Fibroblast of lung (primary cell): ENCODE results near the gene WDTC1. TPM values are rescaled to one million over a fixed set of nuclear protein-coding genes. Genes with fewer than 3 reads are reported as not detected.

Experiments
- DNase-seq, 2 donors: peaks; one replicate each; pipeline versions ENCODE4 v3.0.0 to v3.0.0-alpha.2; 2010; ENCODE audit warnings: low read depth in 2 of 2
- H2AFZ ChIP-seq: 2 replicates; pipeline ENCODE4 v1.5.1; 2012; ENCODE audit warnings: low read length, control low read depth, inconsistent platforms
- H3K27ac ChIP-seq: 2 replicates; pipeline ENCODE4 v1.5.1; 2011; ENCODE audit warnings: low read length, control low read depth; ENCODE audit not compliant: insufficient read depth
- H3K27me3 ChIP-seq: 2 replicates; pipeline ENCODE4 v1.5.1; 2011; ENCODE audit warnings: mild to moderate bottlenecking, low read length; ENCODE audit not compliant: control insufficient read depth, insufficient read depth
- H3K36me3 ChIP-seq: 2 replicates; pipeline ENCODE4 v1.5.1; 2011; ENCODE audit warnings: low read length; ENCODE audit not compliant: control insufficient read depth, insufficient read depth
- H3K4me1 ChIP-seq: 2 replicates; pipeline ENCODE4 v1.5.1; 2011; ENCODE audit warnings: low read length; ENCODE audit not compliant: control insufficient read depth, insufficient read depth; ENCODE audit errors: extremely low read depth
- H3K4me2 ChIP-seq: 2 replicates; pipeline ENCODE4 v1.5.1; 2011; ENCODE audit warnings: low read length, control low read depth; ENCODE audit not compliant: insufficient read depth; ENCODE audit errors: extremely low read depth
- H3K4me3 ChIP-seq, 4 experiments: fragments of 200-600 bp in 1 of 4; sonication (generic) in 1 of 4; replicated peaks in 1 of 4; 2 replicates each; pipeline ENCODE4 v1.5.1; 2011 to 2016; ENCODE audit warnings: low read length in 4 of 4, low read depth in 3 of 4, mild to moderate bottlenecking in 3 of 4, control low read depth in 2 of 4, inconsistent platforms in 1 of 4, mixed read lengths in 1 of 4; ENCODE audit not compliant: insufficient read depth in 1 of 4; ENCODE audit errors: control extremely low read depth in 1 of 4
- H3K79me2 ChIP-seq: 2 replicates; pipeline ENCODE4 v1.5.1; 2012; ENCODE audit warnings: mild to moderate bottlenecking, low read length, inconsistent platforms; ENCODE audit not compliant: control insufficient read depth, insufficient read depth
- H3K9ac ChIP-seq: 2 replicates; pipeline ENCODE4 v1.5.1; 2011; ENCODE audit warnings: mild to moderate bottlenecking, low read length, control low read depth; ENCODE audit not compliant: insufficient read depth
- H3K9me3 ChIP-seq: 2 replicates; pipeline ENCODE4 v1.5.1; 2012; ENCODE audit warnings: low read depth, low read length; ENCODE audit not compliant: control insufficient read depth, insufficient read depth
- H4K20me1 ChIP-seq: 2 replicates; pipeline ENCODE4 v1.5.1; 2011; ENCODE audit warnings: low read length; ENCODE audit not compliant: control insufficient read depth, insufficient read depth; ENCODE audit errors: extremely low read depth
- EZH2 ChIP-seq: IDR thresholded peaks from 2 replicates; pipeline ENCODE4 v1.5.1; 2012; ENCODE audit warnings: low read length, control low read depth, mild to moderate bottlenecking; ENCODE audit errors: missing control alignments
- polyA plus RNA-seq, 2 donors: library from polyadenylated mRNA; depleted of rRNA in 1 of 2; stranded (reverse) in 1 of 2; unstranded in 1 of 2; fragments of >200 nt; gene quantifications; 2 replicates each; pipeline ENCODE4 v1.2.1, GENCODE V29; 2011 to 2012; ENCODE audit warnings: missing spikeins in 1 of 2
- total RNA-seq: library from RNA; depleted of rRNA; stranded (reverse); fragments of >200 nt; gene quantifications from 2 replicates; pipeline ENCODE4 v1.2.1, GENCODE V29; 2014
- TF ChIP-seq, protein P1 (sequence below), 2 donors: IDR thresholded peaks in 1 of 2; conservative IDR thresholded peaks in 1 of 2; 1 replicate in 1 of 2; 2 replicates in 1 of 2; pipeline ENCODE4 v1.5.1; 2011 to 2012; ENCODE audit warnings: low read length in 2 of 2, control low read depth in 1 of 2, inconsistent platforms in 1 of 2, low read depth in 1 of 2, mild to moderate bottlenecking in 1 of 2

The WDTC1 gene
- total and polyA plus RNA-seq, 2 donors (not counting 1 experiment from before 2014, with no cell fraction given): 10.7 to 23.3 TPM

DNA sequence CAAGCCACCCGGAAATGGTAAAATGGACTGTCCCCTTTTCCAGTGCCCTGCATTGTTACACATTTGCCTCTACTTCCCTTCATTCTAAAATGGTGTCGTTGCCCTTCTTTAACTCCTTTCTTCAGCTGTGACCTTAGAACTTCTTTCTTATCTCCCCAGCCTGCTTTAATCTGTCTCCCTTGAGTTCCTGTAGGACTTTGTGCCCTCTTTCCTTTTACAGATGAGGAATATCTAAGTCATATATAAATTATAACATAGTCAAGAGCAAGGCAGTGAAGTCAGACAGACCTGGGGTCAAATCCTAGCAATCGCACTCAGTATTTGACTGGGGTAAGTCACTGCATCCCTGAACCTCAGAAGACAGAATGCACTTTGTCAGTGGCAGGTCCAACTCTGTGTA lies 56.1 kb downstream of the WDTC1 start:
- H3K27me3 ChIP-seq: no peaks in the 10 kb centered on the region
- H3K9me3 ChIP-seq: no peaks in the 10 kb centered on the region
- H2AFZ ChIP-seq: no peak overlapping the region
- DNase-seq: no peak
- H3K4me3 ChIP-seq: no peak overlapping the region
- no peaks in the 10 kb centered on the region for H3K79me2 ChIP-seq
- no peak overlapping the region for H3K9ac ChIP-seq
- no peak overlapping the region for H3K4me2 ChIP-seq
- peaks cover 1% of the 10 kb centered on the region for H3K36me3 ChIP-seq
- no peaks in the 10 kb centered on the region for H4K20me1 ChIP-seq
- no peak overlapping the region for H3K27ac ChIP-seq
- no peaks in the 10 kb centered on the region for H3K4me1 ChIP-seq
- no peak for TF ChIP-seq EZH2
- TF ChIP-seq, protein P1, sequence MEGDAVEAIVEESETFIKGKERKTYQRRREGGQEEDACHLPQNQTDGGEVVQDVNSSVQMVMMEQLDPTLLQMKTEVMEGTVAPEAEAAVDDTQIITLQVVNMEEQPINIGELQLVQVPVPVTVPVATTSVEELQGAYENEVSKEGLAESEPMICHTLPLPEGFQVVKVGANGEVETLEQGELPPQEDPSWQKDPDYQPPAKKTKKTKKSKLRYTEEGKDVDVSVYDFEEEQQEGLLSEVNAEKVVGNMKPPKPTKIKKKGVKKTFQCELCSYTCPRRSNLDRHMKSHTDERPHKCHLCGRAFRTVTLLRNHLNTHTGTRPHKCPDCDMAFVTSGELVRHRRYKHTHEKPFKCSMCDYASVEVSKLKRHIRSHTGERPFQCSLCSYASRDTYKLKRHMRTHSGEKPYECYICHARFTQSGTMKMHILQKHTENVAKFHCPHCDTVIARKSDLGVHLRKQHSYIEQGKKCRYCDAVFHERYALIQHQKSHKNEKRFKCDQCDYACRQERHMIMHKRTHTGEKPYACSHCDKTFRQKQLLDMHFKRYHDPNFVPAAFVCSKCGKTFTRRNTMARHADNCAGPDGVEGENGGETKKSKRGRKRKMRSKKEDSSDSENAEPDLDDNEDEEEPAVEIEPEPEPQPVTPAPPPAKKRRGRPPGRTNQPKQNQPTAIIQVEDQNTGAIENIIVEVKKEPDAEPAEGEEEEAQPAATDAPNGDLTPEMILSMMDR (conservative IDR thresholded peaks at IDR 0.05 in 1 of 2, IDR thresholded peaks at IDR 0.05 in 1 of 2; ENCODE audit: low read depth in 1 of 2, low read length in 2 of 2): no peak

DNA sequence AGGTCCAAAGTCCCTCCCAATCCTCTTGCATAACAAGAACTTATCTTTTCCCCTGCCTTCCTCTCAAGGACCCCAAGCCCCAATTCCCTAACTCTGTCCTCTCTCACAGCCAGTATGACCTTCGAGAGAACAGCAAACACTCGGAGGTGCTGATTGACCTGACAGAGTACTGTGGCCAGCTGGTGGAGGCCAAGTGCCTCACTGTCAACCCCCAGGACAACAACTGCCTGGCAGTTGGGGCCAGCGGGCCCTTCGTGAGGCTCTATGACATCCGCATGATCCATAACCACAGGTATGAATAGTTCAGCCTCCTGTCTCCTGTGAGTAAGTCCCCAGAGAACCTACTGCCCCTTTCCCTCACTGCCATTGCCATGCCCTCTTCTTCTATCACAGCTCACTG lies 57.7 kb downstream of the WDTC1 start:
- Histone ChIP-seq H4K20me1 (no peaks in the 10 kb centered on the region), H3K4me2 (no peak overlapping the region), H3K27ac (no peak overlapping the region), H3K4me1 (no peaks in the 10 kb centered on the region), H3K27me3 (no peaks in the 10 kb centered on the region), H2AFZ (no peak overlapping the region), H3K9me3 (no peaks in the 10 kb centered on the region), H3K79me2 (no peaks in the 10 kb centered on the region), H3K36me3 (peaks cover 1% of the 10 kb centered on the region), H3K9ac (no peak overlapping the region), H3K4me3 (no peak overlapping the region)
- no peak for TF ChIP-seq EZH2
- TF ChIP-seq, protein P1 (conservative IDR thresholded peaks at IDR 0.05 in 1 of 2, IDR thresholded peaks at IDR 0.05 in 1 of 2; ENCODE audit: low read depth in 1 of 2, low read length in 2 of 2): no peak
- DNase-seq: peak in 1 of 2 donors; percentile 40

DNA sequence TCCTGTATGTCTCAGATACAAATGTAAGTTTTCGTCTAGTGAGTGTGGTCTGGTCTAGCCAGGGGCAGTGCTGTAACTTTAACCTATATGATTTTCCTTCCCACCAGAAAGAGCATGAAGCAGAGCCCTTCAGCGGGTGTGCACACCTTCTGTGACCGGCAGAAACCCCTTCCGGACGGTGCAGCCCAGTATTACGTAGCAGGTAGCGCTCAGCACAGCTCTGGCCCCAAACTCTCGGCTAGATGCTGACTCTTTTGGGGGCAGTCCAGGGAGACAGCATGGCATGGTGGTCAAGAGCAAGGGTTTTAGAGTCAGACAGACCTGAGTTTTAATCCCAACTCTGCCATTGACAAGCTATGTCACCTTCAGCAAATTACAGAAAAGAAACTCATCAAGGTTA lies 59.5 kb downstream of the WDTC1 start:
- Histone ChIP-seq H3K27me3 (no peaks in the 10 kb centered on the region), H3K36me3 (peaks cover 3% of the 10 kb centered on the region), H3K79me2 (no peaks in the 10 kb centered on the region), H3K4me1 (peaks cover 6% of the 10 kb centered on the region), H3K4me2 (no peak overlapping the region), H2AFZ (no peak overlapping the region), H3K9me3 (no peaks in the 10 kb centered on the region), H3K9ac (no peak overlapping the region), H4K20me1 (no peaks in the 10 kb centered on the region), H3K4me3 (no peak overlapping the region), H3K27ac (no peak overlapping the region)
- no peak for TF ChIP-seq EZH2
- TF ChIP-seq, protein P1 (conservative IDR thresholded peaks at IDR 0.05 in 1 of 2, IDR thresholded peaks at IDR 0.05 in 1 of 2; ENCODE audit: low read depth in 1 of 2, low read length in 2 of 2): no peak
- no peak for DNase-seq
